BJ (cell line): ENCODE results near the gene ARPP21. TPM values are rescaled to one million over a fixed set of nuclear protein-coding genes. Genes with fewer than 3 reads are reported as not detected.

Source experiments
- CTCF ChIA-PET: fragments of 350-600 bp; formaldehyde crosslinking; extraction: SDS; loops from one replicate; lab custom pipeline; 2021; ENCODE audit warnings: antibody characterized with exemption, inconsistent platforms; lab: Yijun Ruan, JAX
- POLR2A ChIA-PET: fragments of 300-600 bp; sonication (Branson Sonifier 250); formaldehyde crosslinking; extraction: SDS; loops from one replicate; lab custom pipeline; 2021; ENCODE audit warnings: antibody characterized with exemption; lab: Charles Lee
- DNase-seq: peaks from one replicate; pipeline ENCODE4 v3.0.0-alpha.2; 2011; ENCODE audit warnings: low read depth
- H3K27me3 ChIP-seq: 2 replicates; pipeline ENCODE4 v1.6.0; 2011; ENCODE audit warnings: low read length; ENCODE audit not compliant: control insufficient read depth, insufficient read depth
- H3K36me3 ChIP-seq: 2 replicates; pipeline ENCODE4 v1.5.1; 2011; ENCODE audit warnings: low read length; ENCODE audit not compliant: control insufficient read depth, insufficient read depth
- H3K4me3 ChIP-seq: 2 replicates; pipeline ENCODE4 v1.5.1; 2011; ENCODE audit warnings: low read depth, mild to moderate bottlenecking, control low read depth, low read length
- polyA plus RNA-seq: library from polyadenylated mRNA; depleted of rRNA; stranded (reverse); fragments of >200 nt; gene quantifications from 2 replicates; pipeline ENCODE4 v1.2.3, GENCODE V29; 2011
- TF ChIP-seq, protein P1 (sequence below): IDR thresholded peaks from 2 replicates; pipeline ENCODE4 v1.5.1; 2011; ENCODE audit warnings: low read depth, mild to moderate bottlenecking, control low read depth, inconsistent platforms, low read length, moderate library complexity; ENCODE audit not compliant: insufficient read depth

The ARPP21 gene
- polyA plus RNA-seq, 1 experiment, result not detected

DNA sequence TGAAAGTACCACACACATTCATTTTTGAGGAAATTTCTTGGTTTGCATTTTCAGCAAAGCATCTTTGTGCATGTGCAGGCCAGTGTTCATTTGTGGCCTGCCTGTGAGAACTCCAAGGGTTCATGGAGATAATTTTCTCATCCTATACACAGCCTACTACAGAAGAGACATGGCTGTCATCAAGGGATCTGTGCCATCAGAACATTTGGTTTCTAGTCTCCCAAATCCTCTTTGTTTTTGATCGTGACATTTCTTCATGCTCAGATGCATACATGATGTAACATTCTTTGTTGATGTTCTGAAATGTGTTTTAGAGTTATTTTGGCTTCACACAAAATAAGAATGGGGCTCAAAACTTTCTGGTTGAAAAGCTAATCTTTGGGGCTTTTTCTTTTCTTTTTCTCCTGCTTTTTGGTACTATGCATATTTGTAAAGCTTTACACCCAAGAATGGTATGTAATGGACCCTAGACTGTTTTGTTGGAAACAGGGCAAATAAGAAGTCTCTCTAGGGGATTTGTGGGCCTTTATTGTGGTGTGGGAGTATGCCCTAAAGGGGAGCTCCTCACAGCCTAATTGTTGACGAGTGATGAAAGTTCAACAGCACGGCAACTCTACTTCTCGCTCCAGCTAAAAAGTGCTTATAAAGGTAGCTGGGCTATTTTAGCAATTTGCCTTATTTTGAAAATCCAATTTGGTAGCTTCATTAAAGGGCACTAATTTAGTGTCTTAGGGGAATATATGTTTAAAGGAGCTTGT lies 3.2 kb upstream of the ARPP21 start:
- CTCF ChIA-PET, result no interaction called here

DNA sequence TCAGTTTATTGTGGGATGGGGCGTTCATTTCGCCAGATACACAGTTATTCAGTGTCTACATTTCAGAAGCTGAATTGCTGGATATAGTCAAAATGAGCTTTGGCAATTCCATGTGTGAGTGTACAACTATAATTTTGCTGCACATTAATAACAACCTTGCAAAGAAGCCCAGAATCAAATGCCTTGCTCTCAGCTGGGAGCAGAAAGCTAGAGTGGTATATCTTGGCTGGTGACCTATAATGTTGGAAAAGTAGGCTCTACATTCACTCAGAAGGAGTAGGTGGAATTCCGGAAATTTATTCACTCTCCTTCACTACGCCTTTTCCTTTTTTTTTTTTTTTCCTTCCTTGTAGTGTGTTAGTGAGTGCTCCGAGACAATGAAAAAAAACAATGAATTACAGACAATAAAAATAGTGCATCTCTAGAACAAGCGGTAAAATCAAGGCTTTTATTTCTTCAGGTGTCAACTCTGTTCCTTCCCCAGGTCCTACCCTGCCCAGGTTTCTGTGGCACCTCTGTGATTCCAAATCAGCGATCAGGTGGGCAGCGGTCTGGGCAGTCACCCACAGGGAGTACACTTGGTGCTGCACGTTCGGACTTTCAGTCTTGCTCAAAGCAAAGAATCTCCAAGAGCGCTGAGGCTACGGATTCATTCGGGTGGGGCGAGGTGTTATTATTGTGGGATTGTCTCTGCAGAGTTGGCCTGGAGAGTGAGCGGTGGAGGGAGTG lies 910 bp upstream of the ARPP21 start:
- Histone ChIP-seq H3K36me3 (no peaks in the 10 kb centered on the region), H3K27me3 (peaks cover 2% of the 10 kb centered on the region; the same call in 1 of the 2 replicates), H3K4me3 (no peak overlapping the region)
- TF ChIP-seq, protein P1, sequence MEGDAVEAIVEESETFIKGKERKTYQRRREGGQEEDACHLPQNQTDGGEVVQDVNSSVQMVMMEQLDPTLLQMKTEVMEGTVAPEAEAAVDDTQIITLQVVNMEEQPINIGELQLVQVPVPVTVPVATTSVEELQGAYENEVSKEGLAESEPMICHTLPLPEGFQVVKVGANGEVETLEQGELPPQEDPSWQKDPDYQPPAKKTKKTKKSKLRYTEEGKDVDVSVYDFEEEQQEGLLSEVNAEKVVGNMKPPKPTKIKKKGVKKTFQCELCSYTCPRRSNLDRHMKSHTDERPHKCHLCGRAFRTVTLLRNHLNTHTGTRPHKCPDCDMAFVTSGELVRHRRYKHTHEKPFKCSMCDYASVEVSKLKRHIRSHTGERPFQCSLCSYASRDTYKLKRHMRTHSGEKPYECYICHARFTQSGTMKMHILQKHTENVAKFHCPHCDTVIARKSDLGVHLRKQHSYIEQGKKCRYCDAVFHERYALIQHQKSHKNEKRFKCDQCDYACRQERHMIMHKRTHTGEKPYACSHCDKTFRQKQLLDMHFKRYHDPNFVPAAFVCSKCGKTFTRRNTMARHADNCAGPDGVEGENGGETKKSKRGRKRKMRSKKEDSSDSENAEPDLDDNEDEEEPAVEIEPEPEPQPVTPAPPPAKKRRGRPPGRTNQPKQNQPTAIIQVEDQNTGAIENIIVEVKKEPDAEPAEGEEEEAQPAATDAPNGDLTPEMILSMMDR, result no peak
- POLR2A ChIA-PET, result no interaction called here
- CTCF ChIA-PET, result no interaction called here
- no peak for DNase-seq

More for the DNA sequence above, 3.2 kb upstream of the ARPP21 start:
- H3K36me3 ChIP-seq, result no peaks in the 10 kb centered on the region
- POLR2A ChIA-PET, result no interaction called here
- H3K27me3 ChIP-seq, result peaks cover 2% of the 10 kb centered on the region; the same call in 1 of the 2 replicates
- TF ChIP-seq, protein P1, result no peak
- DNase-seq, result no peak
- H3K4me3 ChIP-seq, result no peak overlapping the region

DNA sequence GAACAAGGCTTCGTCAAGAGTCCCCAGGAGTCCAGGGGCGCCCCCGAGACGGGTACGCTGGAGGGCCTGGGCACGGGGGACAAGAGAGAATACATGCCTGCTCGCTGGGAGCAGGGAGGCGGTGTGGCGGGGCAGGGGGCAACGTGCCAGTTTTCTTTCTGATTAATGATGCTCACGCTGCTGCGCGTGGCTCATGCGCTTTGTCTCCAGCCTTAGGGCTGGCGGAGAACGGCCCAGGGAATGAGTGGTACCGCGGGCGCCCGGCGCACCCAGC lies 408 bp upstream of the ARPP21 start:
- TF ChIP-seq, protein P1, result no peak
- Histone ChIP-seq H3K36me3 (no peaks in the 10 kb centered on the region), H3K4me3 (no peak overlapping the region), H3K27me3 (peaks cover 2% of the 10 kb centered on the region; the same call in 1 of the 2 replicates)
- DNase-seq, result no peak
- POLR2A ChIA-PET, result no interaction called here
- CTCF ChIA-PET, result no interaction called here

DNA sequence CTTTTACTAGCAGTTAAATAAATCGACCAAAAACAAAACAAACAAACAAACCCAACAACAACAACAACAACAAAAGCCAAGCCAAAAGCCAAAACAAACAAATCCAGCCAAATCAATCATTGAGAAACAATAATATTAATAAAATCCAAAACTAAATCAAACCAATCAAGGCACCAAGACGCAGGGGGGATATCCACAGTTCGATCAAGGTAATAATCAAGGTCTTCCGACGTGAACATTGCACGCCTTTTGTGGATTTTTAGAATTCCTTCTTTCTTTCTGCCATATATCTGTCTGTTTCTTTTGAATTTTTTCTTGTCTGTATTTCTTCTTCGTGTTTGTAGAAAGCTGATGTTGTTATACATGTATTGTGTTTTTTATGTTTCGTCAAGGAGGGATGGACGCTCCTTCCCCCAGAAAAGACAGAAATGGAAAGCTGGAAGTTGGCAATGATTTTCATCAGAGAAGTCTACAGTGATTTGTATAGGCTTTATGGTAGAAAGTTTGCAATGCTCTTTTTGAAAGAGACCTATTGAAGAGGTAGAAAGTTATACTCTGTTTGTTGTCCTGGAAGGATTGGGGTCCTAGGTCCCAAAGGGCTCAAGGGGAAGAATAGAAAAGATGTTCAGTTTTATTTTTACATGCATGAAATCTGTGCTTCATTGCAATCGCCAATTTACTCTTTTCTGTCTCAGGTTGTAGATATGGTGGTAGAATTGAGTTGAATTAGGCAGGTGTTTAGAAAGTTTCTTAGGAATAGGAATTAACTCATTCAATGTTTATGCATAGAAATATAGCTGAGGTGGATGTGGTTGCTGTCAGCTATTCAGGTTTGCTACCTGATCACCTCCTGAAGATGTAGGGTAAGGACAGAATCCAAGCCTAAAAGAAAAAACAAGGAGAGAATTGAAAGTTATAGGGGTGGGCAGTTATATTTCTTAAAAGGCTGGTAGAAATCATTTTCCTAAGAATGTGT lies 1.2 kb downstream of the ARPP21 start:
- Histone ChIP-seq H3K36me3 (no peaks in the 10 kb centered on the region), H3K4me3 (no peak overlapping the region), H3K27me3 (peaks cover 2% of the 10 kb centered on the region; the same call in 1 of the 2 replicates)
- ChIA-PET POLR2A (no interaction called here), CTCF (no interaction called here)
- TF ChIP-seq, protein P1, result no peak
- DNase-seq, result no peak
